BJ (cell line): ENCODE data around the gene SCUBE3. TPM values are rescaled to one million over a fixed set of nuclear protein-coding genes. Genes with fewer than 3 reads are reported as not detected.

ENCODE experiments used
- CTCF ChIA-PET: fragments of 350-600 bp; formaldehyde crosslinking; extraction: SDS; loops from one replicate; lab custom pipeline; 2021; ENCODE audit warnings: antibody characterized with exemption, inconsistent platforms; lab: Yijun Ruan, JAX
- POLR2A ChIA-PET: fragments of 300-600 bp; sonication (Branson Sonifier 250); formaldehyde crosslinking; extraction: SDS; loops from one replicate; lab custom pipeline; 2021; ENCODE audit warnings: antibody characterized with exemption; lab: Charles Lee
- DNase-seq: peaks from one replicate; pipeline ENCODE4 v3.0.0-alpha.2; 2011; ENCODE audit warnings: low read depth
- H3K27me3 ChIP-seq: 2 replicates; pipeline ENCODE4 v1.6.0; 2011; ENCODE audit warnings: low read length; ENCODE audit not compliant: control insufficient read depth, insufficient read depth
- H3K36me3 ChIP-seq: 2 replicates; pipeline ENCODE4 v1.5.1; 2011; ENCODE audit warnings: low read length; ENCODE audit not compliant: control insufficient read depth, insufficient read depth
- H3K4me3 ChIP-seq: 2 replicates; pipeline ENCODE4 v1.5.1; 2011; ENCODE audit warnings: low read depth, mild to moderate bottlenecking, control low read depth, low read length
- polyA plus RNA-seq: library from polyadenylated mRNA; depleted of rRNA; stranded (reverse); fragments of >200 nt; gene quantifications from 2 replicates; pipeline ENCODE4 v1.2.3, GENCODE V29; 2011
- TF ChIP-seq, protein P1 (sequence below): IDR thresholded peaks from 2 replicates; pipeline ENCODE4 v1.5.1; 2011; ENCODE audit warnings: low read depth, mild to moderate bottlenecking, control low read depth, inconsistent platforms, low read length, moderate library complexity; ENCODE audit not compliant: insufficient read depth

The SCUBE3 gene
- polyA plus RNA-seq, 1 experiment: 13.1 TPM

DNA sequence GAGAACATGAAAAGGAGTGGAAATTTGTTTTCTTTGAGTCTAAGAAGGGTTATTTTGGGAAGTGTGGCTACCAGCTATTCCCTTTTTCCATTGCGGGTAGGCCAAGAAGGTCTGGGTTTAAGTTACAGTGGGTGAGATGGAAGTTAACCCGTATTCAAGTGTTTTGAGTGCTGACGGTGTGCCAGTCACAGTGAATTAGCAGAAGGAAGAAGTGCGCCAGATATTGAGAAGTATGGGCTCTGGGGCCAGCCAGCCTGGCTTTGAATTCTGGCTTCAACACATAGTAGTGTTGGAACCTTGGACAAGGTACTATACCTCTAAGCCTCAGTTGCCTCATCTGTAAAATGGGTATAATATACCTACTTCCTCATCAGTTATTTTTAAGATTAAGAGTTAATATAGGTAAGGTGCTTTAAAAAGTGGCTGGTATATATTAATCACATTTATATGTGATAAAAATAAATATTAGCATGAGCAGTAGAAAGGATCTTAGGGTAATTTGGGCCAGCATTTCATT is 62.0 kb downstream of the SCUBE3 start:
- no peak overlapping the region for H3K4me3 ChIP-seq
- no peaks in the 10 kb centered on the region for H3K36me3 ChIP-seq
- no peaks in the 10 kb centered on the region for H3K27me3 ChIP-seq
- TF ChIP-seq, protein P1, sequence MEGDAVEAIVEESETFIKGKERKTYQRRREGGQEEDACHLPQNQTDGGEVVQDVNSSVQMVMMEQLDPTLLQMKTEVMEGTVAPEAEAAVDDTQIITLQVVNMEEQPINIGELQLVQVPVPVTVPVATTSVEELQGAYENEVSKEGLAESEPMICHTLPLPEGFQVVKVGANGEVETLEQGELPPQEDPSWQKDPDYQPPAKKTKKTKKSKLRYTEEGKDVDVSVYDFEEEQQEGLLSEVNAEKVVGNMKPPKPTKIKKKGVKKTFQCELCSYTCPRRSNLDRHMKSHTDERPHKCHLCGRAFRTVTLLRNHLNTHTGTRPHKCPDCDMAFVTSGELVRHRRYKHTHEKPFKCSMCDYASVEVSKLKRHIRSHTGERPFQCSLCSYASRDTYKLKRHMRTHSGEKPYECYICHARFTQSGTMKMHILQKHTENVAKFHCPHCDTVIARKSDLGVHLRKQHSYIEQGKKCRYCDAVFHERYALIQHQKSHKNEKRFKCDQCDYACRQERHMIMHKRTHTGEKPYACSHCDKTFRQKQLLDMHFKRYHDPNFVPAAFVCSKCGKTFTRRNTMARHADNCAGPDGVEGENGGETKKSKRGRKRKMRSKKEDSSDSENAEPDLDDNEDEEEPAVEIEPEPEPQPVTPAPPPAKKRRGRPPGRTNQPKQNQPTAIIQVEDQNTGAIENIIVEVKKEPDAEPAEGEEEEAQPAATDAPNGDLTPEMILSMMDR: no peak
- ChIA-PET POLR2A (no interaction called here), CTCF (interaction anchor here (1.9 kb wide), 1 partner anchor 18 kb away, joined by 4 read pairs; no protein-coding TSS in a partner anchor)
- no peak for DNase-seq

GRCh38 chr6:35278708-35279107 is 65.0 kb downstream of the SCUBE3 start:
- ChIA-PET CTCF (interaction anchor here (1.8 to 2.4 kb wide), 3 partner anchors 10 to 20 kb away, joined by 4 to 10 read pairs (median 7); partner anchors contain the start of gene ZNF76), POLR2A (no interaction called here)
- H3K27me3 ChIP-seq: no peaks in the 10 kb centered on the region
- no peak for DNase-seq
- H3K4me3 ChIP-seq: no peak overlapping the region
- peaks cover 4% of the 10 kb centered on the region; the same call in 1 of the 2 replicates for H3K36me3 ChIP-seq
- TF ChIP-seq, protein P1: no peak

DNA sequence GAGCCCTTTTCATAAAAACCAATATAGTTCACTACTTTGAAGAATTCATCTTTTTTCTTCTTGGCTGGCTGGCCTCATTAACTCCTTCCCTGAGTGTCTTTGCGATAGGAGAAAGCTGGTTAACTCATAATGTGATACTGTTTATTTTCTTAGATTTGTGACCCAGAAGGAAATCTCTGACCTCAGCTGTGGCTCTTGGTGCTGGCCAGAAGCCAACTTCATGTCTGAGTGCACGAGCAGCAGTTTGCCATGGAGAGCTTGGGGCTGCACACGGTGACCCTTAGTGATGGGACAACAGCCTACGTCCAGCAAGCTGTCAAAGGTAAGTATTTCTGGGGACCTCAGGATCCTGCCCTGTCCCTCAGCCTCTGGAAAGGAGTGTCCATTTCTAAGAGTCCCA is 67.1 kb downstream of the SCUBE3 start:
- no peaks in the 10 kb centered on the region for H3K27me3 ChIP-seq
- ChIA-PET CTCF (interaction anchor here (1.0 to 1.5 kb wide), 2 partner anchors 13 to 404 kb away, joined by 4 to 8 read pairs; no protein-coding TSS in a partner anchor), POLR2A (no interaction called here)
- H3K36me3 ChIP-seq: peaks cover 5% of the 10 kb centered on the region
- TF ChIP-seq, protein P1: no peak
- no peak overlapping the region for H3K4me3 ChIP-seq
- DNase-seq: no peak

- DNase-seq: no peak
- Histone ChIP-seq H3K4me3 (no peak overlapping the region), H3K36me3 (peaks cover 14% of the 10 kb centered on the region), H3K27me3 (no peaks in the 10 kb centered on the region)
- TF ChIP-seq, protein P1: no peak
- ChIA-PET CTCF (no interaction called here), POLR2A (no interaction called here)
Observed at GRCh38 chr6:35282472-35282871, 68.7 kb downstream of the SCUBE3 start.

GRCh38 chr6:35283361-35283760 is 69.6 kb downstream of the SCUBE3 start:
- Histone ChIP-seq H3K27me3 (no peaks in the 10 kb centered on the region), H3K36me3 (peaks cover 21% of the 10 kb centered on the region), H3K4me3 (no peak overlapping the region)
- TF ChIP-seq, protein P1: no peak
- ChIA-PET POLR2A (no interaction called here), CTCF (interaction anchor here (1.0 kb wide), 1 partner anchor 11 kb away, joined by 3 read pairs; no protein-coding TSS in a partner anchor)
- no peak for DNase-seq
